ENCODE results near the gene FAM114A1.

FAM114A1 gene

DNA sequence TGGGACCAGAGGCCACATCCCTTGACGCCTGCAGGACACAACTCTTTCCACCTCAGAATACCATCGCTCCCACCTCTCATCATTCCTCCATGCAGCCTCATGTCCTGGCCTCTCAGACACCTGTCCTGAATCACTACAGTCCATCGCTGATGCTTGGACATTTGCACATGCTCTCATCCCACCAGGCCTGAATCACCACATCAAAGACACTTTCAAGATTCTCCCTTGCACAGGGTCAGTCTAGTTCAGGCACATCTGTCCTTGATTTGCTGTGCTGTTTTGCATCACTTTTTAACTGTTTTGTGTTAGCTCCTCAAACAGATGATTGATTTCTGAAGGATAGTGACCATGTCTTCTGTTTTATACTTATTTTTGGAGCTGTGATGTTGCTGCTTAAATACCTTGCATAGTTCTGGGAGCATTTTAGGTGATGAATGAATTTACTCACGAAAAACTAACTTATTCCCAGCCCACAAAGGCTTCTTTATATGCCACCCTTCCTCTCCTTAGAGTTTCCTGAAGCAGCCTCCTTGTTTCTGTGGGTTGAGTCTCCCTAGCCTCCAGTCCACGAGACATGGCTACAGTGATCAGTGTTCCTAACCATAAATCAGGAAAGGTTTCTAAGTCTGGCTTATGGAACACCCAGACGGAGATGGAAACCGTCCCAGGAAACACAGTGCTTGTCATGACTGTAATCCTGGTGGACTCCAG is 2.6 kb downstream of the FAM114A1 start:
- Histone ChIP-seq H3K27me3 (ENCODE audit: control insufficient read depth in 1 of 2, insufficient read depth in 2 of 2, low read length in 2 of 2) (no peaks in the 10 kb centered on the region), H3K9ac (ENCODE audit: low read depth in 1 of 2, low read length in 2 of 2) (no peak overlapping the region), H3K4me1 (ENCODE audit: control insufficient read depth in 1 of 2, insufficient read depth in 2 of 2, low read length in 2 of 2) (peaks cover 21 to 43% of the 10 kb centered on the region in 2 donors), H3K36me3 (ENCODE audit: control insufficient read depth in 1 of 2, insufficient read depth in 2 of 2, low read length in 2 of 2) (peaks cover 6 to 15% of the 10 kb centered on the region in 2 donors), H3K27ac (ENCODE audit: low read depth, low read length) (no peak overlapping the region), H3K4me3 (ENCODE audit: low read depth in 1 of 2, low read length in 2 of 2) (no peak overlapping the region), H3K9me3 (ENCODE audit: control insufficient read depth in 1 of 2, low read length in 2 of 2) (no peaks in the 10 kb centered on the region)

DNA sequence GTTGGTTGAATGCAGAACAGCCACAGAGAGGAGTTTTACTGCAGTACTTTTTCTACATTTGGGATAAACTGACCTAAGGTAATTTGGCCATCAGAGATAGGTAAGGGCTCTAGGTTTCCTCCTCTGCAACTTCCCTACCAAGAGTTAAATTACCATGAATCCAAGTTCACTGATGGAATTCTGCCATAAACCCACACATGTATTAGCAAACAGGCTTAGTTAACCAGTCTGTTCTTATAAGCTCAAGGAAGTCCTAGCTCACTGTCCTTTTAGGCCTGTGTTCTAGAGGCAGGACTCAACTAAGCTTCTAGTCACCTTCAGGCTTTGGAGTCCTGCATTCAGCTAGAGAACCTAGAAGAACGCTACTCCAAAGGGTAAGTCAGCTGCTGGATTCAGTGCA is 4.0 kb downstream of the FAM114A1 start:
- no peak overlapping the region for H3K9ac ChIP-seq (ENCODE audit: low read depth in 1 of 2, low read length in 2 of 2)

DNA sequence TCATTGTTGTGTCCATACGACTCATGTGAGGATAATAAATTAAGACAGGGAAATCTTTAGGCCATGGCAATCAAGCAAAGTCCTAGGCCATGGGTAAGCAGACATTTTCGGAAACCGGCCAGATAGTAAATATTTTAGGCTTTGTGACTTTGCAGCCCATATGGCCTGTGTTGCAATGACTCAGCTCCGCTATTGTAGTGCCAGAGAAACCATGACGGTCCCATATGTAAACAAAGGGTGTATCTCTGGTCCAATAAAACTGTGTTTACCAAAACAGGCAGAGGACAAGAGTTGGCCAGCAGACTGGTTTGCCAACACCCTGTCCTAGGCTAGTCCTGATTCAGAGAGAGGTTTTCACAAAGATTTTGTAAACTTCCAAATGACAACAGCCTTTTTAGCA is 5.0 kb downstream of the FAM114A1 start:
- H3K27ac ChIP-seq (ENCODE audit: low read depth, low read length) = no peak overlapping the region
- no peak overlapping the region for H3K4me3 ChIP-seq (ENCODE audit: low read depth in 1 of 2, low read length in 2 of 2)
- H3K36me3 ChIP-seq (ENCODE audit: control insufficient read depth in 1 of 2, insufficient read depth in 2 of 2, low read length in 2 of 2) = peaks cover 6 to 15% of the 10 kb centered on the region in 2 donors
- H3K27me3 ChIP-seq (ENCODE audit: control insufficient read depth in 1 of 2, insufficient read depth in 2 of 2, low read length in 2 of 2) = no peaks in the 10 kb centered on the region
- no peaks in the 10 kb centered on the region for H3K9me3 ChIP-seq (ENCODE audit: control insufficient read depth in 1 of 2, low read length in 2 of 2)
- no peak overlapping the region for H3K9ac ChIP-seq (ENCODE audit: low read depth in 1 of 2, low read length in 2 of 2)
- peaks cover 13 to 35% of the 10 kb centered on the region in 2 donors for H3K4me1 ChIP-seq (ENCODE audit: control insufficient read depth in 1 of 2, insufficient read depth in 2 of 2, low read length in 2 of 2)

More for the DNA sequence above, 4.0 kb downstream of the FAM114A1 start:
- no peaks in the 10 kb centered on the region for H3K27me3 ChIP-seq (ENCODE audit: control insufficient read depth in 1 of 2, insufficient read depth in 2 of 2, low read length in 2 of 2)
- H3K36me3 ChIP-seq (ENCODE audit: control insufficient read depth in 1 of 2, insufficient read depth in 2 of 2, low read length in 2 of 2) = peaks cover 6 to 15% of the 10 kb centered on the region in 2 donors
- no peak overlapping the region for H3K4me3 ChIP-seq (ENCODE audit: low read depth in 1 of 2, low read length in 2 of 2)
- H3K4me1 ChIP-seq (ENCODE audit: control insufficient read depth in 1 of 2, insufficient read depth in 2 of 2, low read length in 2 of 2) = peaks cover 20 to 42% of the 10 kb centered on the region in 2 donors
- no peaks in the 10 kb centered on the region for H3K9me3 ChIP-seq (ENCODE audit: control insufficient read depth in 1 of 2, low read length in 2 of 2)
- H3K27ac ChIP-seq (ENCODE audit: low read depth, low read length) = no peak overlapping the region

DNA sequence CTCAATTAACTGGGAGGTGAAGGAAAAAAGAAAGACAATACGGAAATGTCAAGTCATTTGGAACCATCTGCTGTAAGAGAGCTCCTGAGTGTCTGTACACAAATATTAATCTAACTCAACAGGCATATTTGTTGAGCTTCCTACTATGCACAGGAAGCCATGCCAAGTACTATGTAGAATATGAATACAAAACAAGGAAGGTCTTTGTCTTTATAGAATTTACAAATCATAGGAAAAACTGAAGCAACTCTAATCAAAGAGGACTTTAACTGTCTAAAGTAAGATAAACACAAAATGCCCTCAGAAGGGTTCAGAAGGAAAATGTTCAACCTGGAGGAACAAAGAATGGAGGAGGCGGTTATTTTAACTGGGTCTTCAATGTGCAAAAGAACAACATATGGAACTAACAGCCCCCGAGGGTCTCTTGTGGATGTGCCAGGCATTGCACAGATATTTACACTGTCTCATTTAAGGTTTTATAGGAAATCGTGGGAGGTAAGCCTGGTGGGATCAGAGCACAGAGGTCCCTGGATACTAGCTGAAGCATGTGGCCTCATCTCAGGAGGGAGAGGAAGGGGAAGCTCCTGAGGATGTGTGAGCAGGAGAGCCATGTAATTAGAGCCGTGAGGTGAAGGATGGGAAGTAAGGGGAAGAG is 5.8 kb downstream of the FAM114A1 start:
- H3K27me3 ChIP-seq (ENCODE audit: control insufficient read depth in 1 of 2, insufficient read depth in 2 of 2, low read length in 2 of 2) = no peaks in the 10 kb centered on the region
- H3K36me3 ChIP-seq (ENCODE audit: control insufficient read depth in 1 of 2, insufficient read depth in 2 of 2, low read length in 2 of 2) = peaks cover 6 to 20% of the 10 kb centered on the region in 2 donors
- H3K4me1 ChIP-seq (ENCODE audit: control insufficient read depth in 1 of 2, insufficient read depth in 2 of 2, low read length in 2 of 2) = peaks cover 13 to 34% of the 10 kb centered on the region in 2 donors
- H3K4me3 ChIP-seq (ENCODE audit: low read depth in 1 of 2, low read length in 2 of 2) = no peak overlapping the region
- no peak overlapping the region for H3K9ac ChIP-seq (ENCODE audit: low read depth in 1 of 2, low read length in 2 of 2)
- no peaks in the 10 kb centered on the region for H3K9me3 ChIP-seq (ENCODE audit: control insufficient read depth in 1 of 2, low read length in 2 of 2)
- no peak overlapping the region for H3K27ac ChIP-seq (ENCODE audit: low read depth, low read length)

DNA sequence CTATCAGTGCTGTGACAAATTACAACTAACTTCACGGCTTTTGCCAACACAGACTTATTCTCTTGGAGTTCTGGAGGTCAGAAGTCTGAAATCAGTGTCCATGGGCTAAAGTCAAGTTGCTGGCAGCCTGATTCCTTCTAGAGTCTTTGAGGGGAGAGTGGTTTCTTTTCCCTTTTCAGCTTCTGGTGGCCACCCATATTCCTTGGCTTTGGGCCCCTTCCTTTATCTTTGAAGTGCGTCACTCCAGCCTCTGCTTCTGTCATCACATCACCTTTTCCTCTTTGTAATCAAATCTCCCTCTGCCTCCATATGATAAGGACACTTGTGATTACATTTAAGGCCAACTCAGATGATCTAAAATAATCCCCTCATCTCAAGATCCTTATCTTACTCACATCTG is 9.0 kb downstream of the FAM114A1 start:
- H3K4me3 ChIP-seq (ENCODE audit: low read depth in 1 of 2, low read length in 2 of 2) = no peak overlapping the region
- no peak overlapping the region for H3K9ac ChIP-seq (ENCODE audit: low read depth in 1 of 2, low read length in 2 of 2)
- no peaks in the 10 kb centered on the region for H3K9me3 ChIP-seq (ENCODE audit: control insufficient read depth in 1 of 2, low read length in 2 of 2)
- no peaks in the 10 kb centered on the region for H3K27me3 ChIP-seq (ENCODE audit: control insufficient read depth in 1 of 2, insufficient read depth in 2 of 2, low read length in 2 of 2)
- peaks cover 0 to 19% of the 10 kb centered on the region in 2 donors for H3K4me1 ChIP-seq (ENCODE audit: control insufficient read depth in 1 of 2, insufficient read depth in 2 of 2, low read length in 2 of 2)
- peaks cover 16 to 36% of the 10 kb centered on the region in 2 donors for H3K36me3 ChIP-seq (ENCODE audit: control insufficient read depth in 1 of 2, insufficient read depth in 2 of 2, low read length in 2 of 2)
- no peak overlapping the region for H3K27ac ChIP-seq (ENCODE audit: low read depth, low read length)

DNA sequence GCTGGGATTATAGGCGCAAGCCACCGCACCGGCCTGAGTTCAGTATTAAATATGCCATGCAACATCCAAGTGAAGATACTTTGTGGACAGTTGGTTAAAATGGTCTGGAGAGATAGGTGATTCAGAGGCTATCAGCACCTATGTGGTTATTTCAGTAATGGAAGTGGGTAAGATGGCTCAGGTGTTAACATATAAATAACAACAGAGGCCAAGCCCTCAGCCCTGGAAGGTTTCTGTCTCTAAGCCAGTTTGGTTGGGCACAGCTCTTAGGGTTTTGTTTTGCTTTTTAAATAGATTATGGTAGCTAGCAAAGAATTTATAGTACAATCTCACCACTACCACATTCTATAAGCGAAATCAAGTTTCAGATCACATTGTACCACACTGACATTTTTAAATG is 16.6 kb downstream of the FAM114A1 start:
- Histone ChIP-seq H3K27me3 (ENCODE audit: control insufficient read depth in 1 of 2, insufficient read depth in 2 of 2, low read length in 2 of 2) (no peaks in the 10 kb centered on the region), H3K9me3 (ENCODE audit: control insufficient read depth in 1 of 2, low read length in 2 of 2) (no peaks in the 10 kb centered on the region), H3K27ac (ENCODE audit: low read depth, low read length) (no peak overlapping the region), H3K36me3 (ENCODE audit: control insufficient read depth in 1 of 2, insufficient read depth in 2 of 2, low read length in 2 of 2) (peaks cover 21 to 23% of the 10 kb centered on the region in 2 donors), H3K4me1 (ENCODE audit: control insufficient read depth in 1 of 2, insufficient read depth in 2 of 2, low read length in 2 of 2) (peaks cover under 1 to 9% of the 10 kb centered on the region in 2 donors), H3K4me3 (ENCODE audit: low read depth in 1 of 2, low read length in 2 of 2) (no peak overlapping the region), H3K9ac (ENCODE audit: low read depth in 1 of 2, low read length in 2 of 2) (no peak overlapping the region)

DNA sequence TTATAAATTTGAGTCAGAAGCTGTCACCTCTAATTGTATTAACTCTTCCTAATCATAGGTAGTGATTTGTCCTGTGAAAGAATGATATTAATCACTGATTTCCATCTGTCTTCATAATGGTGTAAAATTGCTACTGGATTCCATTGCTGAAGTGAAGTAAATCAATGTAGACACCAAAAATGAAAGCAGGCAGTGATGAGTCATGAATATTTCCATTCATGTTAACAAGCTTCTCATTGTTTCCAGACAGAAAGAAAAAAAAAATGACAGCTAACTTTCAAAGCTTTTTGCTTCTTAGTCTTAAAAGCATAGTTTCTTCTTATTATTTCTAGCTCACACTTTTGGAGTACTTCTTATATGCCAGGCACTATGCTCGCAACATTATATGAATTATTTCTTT is 21.5 kb downstream of the FAM114A1 start:
- Histone ChIP-seq H3K4me3 (ENCODE audit: low read depth in 1 of 2, low read length in 2 of 2) (no peak overlapping the region), H3K27me3 (ENCODE audit: control insufficient read depth in 1 of 2, insufficient read depth in 2 of 2, low read length in 2 of 2) (no peaks in the 10 kb centered on the region), H3K9ac (ENCODE audit: low read depth in 1 of 2, low read length in 2 of 2) (no peak overlapping the region), H3K9me3 (ENCODE audit: control insufficient read depth in 1 of 2, low read length in 2 of 2) (no peaks in the 10 kb centered on the region), H3K36me3 (ENCODE audit: control insufficient read depth in 1 of 2, insufficient read depth in 2 of 2, low read length in 2 of 2) (peaks cover 6 to 10% of the 10 kb centered on the region in 2 donors), H3K4me1 (ENCODE audit: control insufficient read depth in 1 of 2, insufficient read depth in 2 of 2, low read length in 2 of 2) (peaks cover 32 to 47% of the 10 kb centered on the region in 2 donors), H3K27ac (ENCODE audit: low read depth, low read length) (peak overlapping the region; percentile 11)

DNA sequence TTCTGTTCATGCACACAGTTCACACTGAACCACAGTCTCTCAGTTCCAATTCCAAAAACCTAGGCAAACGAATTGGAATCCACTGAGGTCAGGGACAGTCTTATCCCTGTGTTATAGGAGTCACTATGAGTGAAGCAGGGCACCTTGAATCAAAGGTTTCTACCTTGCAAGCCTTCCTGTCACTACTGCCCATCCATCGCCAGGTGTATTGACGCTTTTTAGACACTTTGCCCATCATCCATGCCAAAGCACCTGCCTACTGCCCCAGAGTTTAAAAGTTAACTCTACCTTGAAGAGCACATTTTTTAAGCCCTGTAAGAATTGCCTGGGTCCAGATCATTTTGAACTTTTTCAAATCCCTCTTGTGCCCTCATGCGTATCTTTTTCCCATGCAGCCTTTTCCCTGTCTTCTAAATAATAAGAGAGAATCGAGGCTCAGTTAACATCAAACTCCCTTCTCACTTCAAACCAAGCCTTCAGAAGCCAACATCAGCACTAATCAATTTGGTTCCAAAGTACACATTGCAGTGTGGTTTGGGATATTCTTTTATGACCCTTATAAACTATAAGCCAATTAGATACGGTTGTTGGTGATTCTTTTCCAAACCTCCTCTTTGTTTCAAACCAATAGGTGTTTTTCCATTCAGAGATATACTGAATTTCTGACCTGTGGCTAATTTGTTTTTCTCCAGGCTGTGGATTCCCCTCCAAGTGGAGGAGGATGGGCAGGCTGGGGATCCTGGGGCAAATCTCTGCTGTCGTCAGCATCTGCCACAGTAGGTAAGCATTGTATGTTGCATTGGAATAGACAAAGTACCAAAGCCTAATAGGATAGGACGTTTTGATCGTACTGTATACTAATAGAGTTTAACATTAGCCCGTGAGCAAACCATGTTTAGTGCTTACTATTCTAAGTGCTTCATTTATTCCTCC is 23.7 kb downstream of the FAM114A1 start:
- Histone ChIP-seq H3K4me1 (ENCODE audit: control insufficient read depth in 1 of 2, insufficient read depth in 2 of 2, low read length in 2 of 2) (peaks cover 32 to 47% of the 10 kb centered on the region in 2 donors), H3K4me3 (ENCODE audit: low read depth in 1 of 2, low read length in 2 of 2) (peak overlapping the region in 1 of 2 donors; percentile 3), H3K9me3 (ENCODE audit: control insufficient read depth in 1 of 2, low read length in 2 of 2) (no peaks in the 10 kb centered on the region), H3K9ac (ENCODE audit: low read depth in 1 of 2, low read length in 2 of 2) (no peak overlapping the region), H3K27me3 (ENCODE audit: control insufficient read depth in 1 of 2, insufficient read depth in 2 of 2, low read length in 2 of 2) (no peaks in the 10 kb centered on the region), H3K27ac (ENCODE audit: low read depth, low read length) (no peak overlapping the region), H3K36me3 (ENCODE audit: control insufficient read depth in 1 of 2, insufficient read depth in 2 of 2, low read length in 2 of 2) (peaks cover 8 to 24% of the 10 kb centered on the region in 2 donors)

DNA sequence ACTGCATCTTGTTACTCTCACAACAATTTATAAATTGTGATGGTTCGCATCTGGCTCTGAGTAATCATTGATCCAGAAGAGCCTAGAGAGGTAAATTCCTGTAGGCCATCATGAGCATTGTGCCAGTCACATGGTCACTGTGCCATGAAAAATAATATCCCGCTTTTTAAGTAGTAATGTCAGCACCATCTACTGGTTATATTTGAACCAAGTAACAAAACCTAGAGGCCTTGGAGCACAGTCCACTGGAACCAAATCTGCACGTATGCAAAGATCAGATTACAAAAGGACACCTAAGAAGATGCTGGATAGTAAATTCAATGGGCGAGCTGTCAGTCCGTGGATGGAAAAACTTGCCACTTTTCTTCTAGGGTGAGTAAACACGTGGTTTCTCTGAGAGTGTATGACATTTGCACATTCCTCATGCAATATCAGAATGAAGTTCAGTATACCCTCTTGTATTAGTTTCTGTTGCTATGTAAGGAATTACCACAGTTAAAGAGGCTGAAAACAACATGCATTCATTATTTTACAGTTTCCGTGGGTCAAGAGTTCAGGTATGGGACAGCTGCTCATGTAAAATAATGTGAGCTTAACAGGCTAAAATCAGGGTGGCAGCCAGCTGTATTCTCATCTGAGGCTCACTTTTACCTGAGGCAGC is 26.8 kb downstream of the FAM114A1 start:
- peaks cover 30 to 36% of the 10 kb centered on the region in 2 donors for H3K4me1 ChIP-seq (ENCODE audit: control insufficient read depth in 1 of 2, insufficient read depth in 2 of 2, low read length in 2 of 2)
- H3K9me3 ChIP-seq (ENCODE audit: control insufficient read depth in 1 of 2, low read length in 2 of 2) = no peaks in the 10 kb centered on the region
- H3K36me3 ChIP-seq (ENCODE audit: control insufficient read depth in 1 of 2, insufficient read depth in 2 of 2, low read length in 2 of 2) = peaks cover 17 to 35% of the 10 kb centered on the region in 2 donors
- no peak overlapping the region for H3K4me3 ChIP-seq (ENCODE audit: low read depth in 1 of 2, low read length in 2 of 2)
- H3K27me3 ChIP-seq (ENCODE audit: control insufficient read depth in 1 of 2, insufficient read depth in 2 of 2, low read length in 2 of 2) = no peaks in the 10 kb centered on the region
- H3K9ac ChIP-seq (ENCODE audit: low read depth in 1 of 2, low read length in 2 of 2) = no peak overlapping the region
- H3K27ac ChIP-seq (ENCODE audit: low read depth, low read length) = no peak overlapping the region
